Testis (tissue), 3 donors: ENCODE data around the gene FGGY. TPM values are rescaled to one million over a fixed set of nuclear protein-coding genes. Genes with fewer than 3 reads are reported as not detected.

Experiments used
- DNase-seq: peaks from one replicate; pipeline ENCODE4 v3.0.0-alpha.2; 2019
- H3K27ac ChIP-seq, 2 donors: fragments of 200-600 bp; sonication (generic); one replicate each; pipeline ENCODE4 v1.5.1; 2019
- H3K27me3 ChIP-seq: fragments of 200-600 bp; sonication (generic); one replicate; pipeline ENCODE4 v1.5.1; 2019
- H3K36me3 ChIP-seq: fragments of 200-600 bp; sonication (generic); one replicate; pipeline ENCODE4 v1.5.1; 2017; ENCODE audit warnings: low read depth; ENCODE audit errors: missing control alignments
- H3K4me1 ChIP-seq: fragments of 200-600 bp; sonication (generic); one replicate; pipeline ENCODE4 v1.5.1; 2019
- H3K4me3 ChIP-seq, 2 donors: fragments of 200-600 bp; sonication (generic); one replicate each; pipeline ENCODE4 v1.5.1; 2017 to 2019
- H3K9me3 ChIP-seq: fragments of 200-600 bp; sonication (generic); one replicate; pipeline ENCODE4 v1.5.1; 2017
- CTCF ChIP-seq, 3 experiments: fragments of 450-650 bp in 2 of 3; fragments of 200-600 bp in 1 of 3; sonication (generic) in 1 of 3; IDR thresholded peaks; one replicate each; pipeline ENCODE4 v1.5.1; 2016 to 2019; ENCODE audit warnings: antibody characterized with exemption in 3 of 3, mild to moderate bottlenecking in 2 of 3, moderate library complexity in 1 of 3
- POLR2A ChIP-seq: fragments of 450-650 bp; IDR thresholded peaks from one replicate; pipeline ENCODE4 v1.6.1; 2017; ENCODE audit warnings: antibody characterized with exemption, mild to moderate bottlenecking, moderate library complexity
- WGBS, 2 donors: methylation state at CpG; one replicate each; pipeline ENCODE4 v1.1.5; 2018; 5-methylcytosine and 5-hydroxymethylcytosine counted together
- intact Hi-C: fragments of 100-400 bp; cut with DNase I; formaldehyde crosslinking; loops from one replicate; pipeline ENCODE4 v1.15.1; 2023; ENCODE audit warnings: low total_unique reads
- polyA plus RNA-seq: library from polyadenylated mRNA; stranded (reverse); fragments of 350-450 nt; fragmentation: Illumina TruSeq; extraction: RNeasy Lipid Tissue Mini Kit (QIAGEN cat#74804); gene quantifications from one replicate; pipeline ENCODE4 v1.2.3, GENCODE V29; 2014; ENCODE audit warnings: low read depth, low replicate concordance; ENCODE audit not compliant: insufficient read depth
- total RNA-seq, 2 donors: library from RNA; depleted of rRNA; stranded (reverse); fragments of >200 nt; gene quantifications; one replicate each; pipeline ENCODE4 v1.2.3, GENCODE V29; 2016

Gene FGGY
- total and polyA plus RNA-seq, 3 donors from 2014 or later: 14.6 to 32.8 (median 32.3) TPM

- intact Hi-C loops: no loop called here
- no peak for TF ChIP-seq POLR2A
- TF ChIP-seq CTCF (IDR thresholded peaks at IDR 0.05): no peak
- Histone ChIP-seq H3K27me3 (no peaks in the 10 kb centered on the region), H3K4me1 (no peaks in the 10 kb centered on the region), H3K36me3 (no peaks in the 10 kb centered on the region), H3K9me3 (no peaks in the 10 kb centered on the region), H3K27ac (no peak overlapping the region), H3K4me3 (no peak overlapping the region)
- DNase-seq: no peak
These were observed 417.3 kb downstream of the FGGY start for GRCh38 chr1:59714219-59714618.

GRCh38 chr1:59714966-59715365 lies 418.1 kb downstream of the FGGY start:
- no peaks in the 10 kb centered on the region for H3K9me3 ChIP-seq
- 54 to 59% methylated on average over 1 of the region's 1 CpG for WGBS, 2 donors
- H3K4me1 ChIP-seq: no peaks in the 10 kb centered on the region
- no peaks in the 10 kb centered on the region for H3K27me3 ChIP-seq
- H3K36me3 ChIP-seq: no peaks in the 10 kb centered on the region
- no peak for DNase-seq
- H3K4me3 ChIP-seq: no peak overlapping the region
- no peak for TF ChIP-seq POLR2A
- no peak for TF ChIP-seq CTCF (IDR thresholded peaks at IDR 0.05)
- intact Hi-C loops: no loop called here
- H3K27ac ChIP-seq: no peak overlapping the region

GRCh38 chr1:59716832-59717231 lies 419.9 kb downstream of the FGGY start:
- no peaks in the 10 kb centered on the region for H3K27me3 ChIP-seq
- DNase-seq: no peak
- no peak overlapping the region for H3K27ac ChIP-seq
- H3K4me3 ChIP-seq: no peak overlapping the region
- no peaks in the 10 kb centered on the region for H3K9me3 ChIP-seq
- 86 to 87% methylated on average over 3 of the region's 3 CpGs for WGBS, 2 donors
- TF ChIP-seq CTCF (IDR thresholded peaks at IDR 0.05) (no peak), POLR2A (no peak)
- H3K36me3 ChIP-seq: no peaks in the 10 kb centered on the region
- intact Hi-C loops: no loop called here
- H3K4me1 ChIP-seq: no peaks in the 10 kb centered on the region

GRCh38 chr1:59718064-59718988 lies 421.4 kb downstream of the FGGY start:
- no peaks in the 10 kb centered on the region for H3K4me1 ChIP-seq
- no peak overlapping the region for H3K4me3 ChIP-seq
- H3K36me3 ChIP-seq: no peaks in the 10 kb centered on the region
- intact Hi-C loops: no loop called here
- no peaks in the 10 kb centered on the region for H3K9me3 ChIP-seq
- no peaks in the 10 kb centered on the region for H3K27me3 ChIP-seq
- H3K27ac ChIP-seq: no peak overlapping the region
- WGBS, 2 donors: 88 to 91% methylated on average over 7 of the region's 7 CpGs
- TF ChIP-seq CTCF (IDR thresholded peaks at IDR 0.05) (peak in 2 of 3 experiments; percentile 23 to 27), POLR2A (no peak)
- no peak for DNase-seq

- no peak overlapping the region for H3K27ac ChIP-seq
- no peak for DNase-seq
- intact Hi-C loops: no loop called here
These were observed 422.1 kb downstream of the FGGY start for GRCh38 chr1:59718989-59719360.

More at GRCh38 chr1:59718989-59719360, 422.1 kb downstream of the FGGY start:
- no peaks in the 10 kb centered on the region for H3K4me1 ChIP-seq
- H3K27me3 ChIP-seq: no peaks in the 10 kb centered on the region
- H3K4me3 ChIP-seq: no peak overlapping the region
- H3K9me3 ChIP-seq: no peaks in the 10 kb centered on the region
- TF ChIP-seq CTCF (IDR thresholded peaks at IDR 0.05): no peak
- no peak for TF ChIP-seq POLR2A
- H3K36me3 ChIP-seq: no peaks in the 10 kb centered on the region
